ENCODE measurements around the gene TMEM184B.

TMEM184B gene

GRCh38 chr22:38186429-38186828 is 86.4 kb downstream of the TMEM184B start:
- no peak for DNase-seq (ENCODE audit: low spot score)
- H3K4me3 ChIP-seq (ENCODE audit: low read length in 2 of 2) = no peak overlapping the region
- no peak overlapping the region for H3K14ac ChIP-seq (ENCODE audit: low read length)
- H3K36me3 ChIP-seq (replicated peaks in 1 of 2; ENCODE audit: control insufficient read depth in 2 of 2, insufficient read depth in 2 of 2, low read length in 2 of 2) = no peaks in the 10 kb centered on the region
- no peak overlapping the region for H2AFZ ChIP-seq (ENCODE audit: low read length)
- no peak overlapping the region for H2BK12ac ChIP-seq (ENCODE audit: low read length)
- no peak overlapping the region for H3K4ac ChIP-seq (ENCODE audit: low read length)
- H3K27ac ChIP-seq (replicated peaks; ENCODE audit: low read length) = no peak overlapping the region
- no peak overlapping the region for H3K18ac ChIP-seq (ENCODE audit: low read length)
- no peak overlapping the region for H2BK5ac ChIP-seq (ENCODE audit: low read length)
- H4K91ac ChIP-seq (ENCODE audit: low read depth, low read length, poor library complexity) = no peak overlapping the region
- no peak overlapping the region for H2BK15ac ChIP-seq (ENCODE audit: low read length)
- H3K9me3 ChIP-seq (replicated peaks in 1 of 2; ENCODE audit: control insufficient read depth in 2 of 2, insufficient read depth in 1 of 2, low read depth in 1 of 2, low read length in 2 of 2) = no peaks in the 10 kb centered on the region
- H3K4me2 ChIP-seq (ENCODE audit: insufficient read depth, low read length, poor library complexity, severe bottlenecking) = no peak overlapping the region
- H2BK120ac ChIP-seq (ENCODE audit: low read depth, low read length) = no peak overlapping the region
- H3K23ac ChIP-seq (ENCODE audit: low read depth, low read length, poor library complexity) = no peak overlapping the region
- no peaks in the 10 kb centered on the region for H3K79me1 ChIP-seq (ENCODE audit: low read depth, low read length)
- H4K8ac ChIP-seq (ENCODE audit: low read depth, low read length) = no peak overlapping the region
- no peak overlapping the region for H3K9ac ChIP-seq (ENCODE audit: low read depth, low read length, poor library complexity)
- H3K4me1 ChIP-seq (ENCODE audit: control insufficient read depth in 2 of 2, insufficient read depth in 1 of 2, low read depth in 1 of 2, low read length in 2 of 2) = peaks cover 0 to 2% of the 10 kb centered on the region in 2 donors
- whole genome bisulfite sequencing, 2 donors (ENCODE audit: extremely low coverage in 2 of 2, insufficient read length in 2 of 2, insufficient replicate concordance in 1 of 2) = no CpG with 5 or more reads among the region's 5 CpGs
- H3K27me3 ChIP-seq (ENCODE audit: control insufficient read depth in 3 of 3, insufficient read depth in 3 of 3, low read depth in 1 of 3, low read length in 3 of 3) = no peaks in the 10 kb centered on the region
- H2AK5ac ChIP-seq (ENCODE audit: low read depth, low read length) = no peak overlapping the region

GRCh38 chr22:38184788-38185187 is 88.0 kb downstream of the TMEM184B start:
- H4K8ac ChIP-seq (ENCODE audit: low read depth, low read length) = no peak overlapping the region
- H3K36me3 ChIP-seq (replicated peaks in 1 of 2; ENCODE audit: control insufficient read depth in 2 of 2, insufficient read depth in 2 of 2, low read length in 2 of 2) = no peaks in the 10 kb centered on the region
- no peak overlapping the region for H2BK5ac ChIP-seq (ENCODE audit: low read length)
- H3K27ac ChIP-seq (replicated peaks; ENCODE audit: low read length) = no peak overlapping the region
- H2BK15ac ChIP-seq (ENCODE audit: low read length) = no peak overlapping the region
- H2BK12ac ChIP-seq (ENCODE audit: low read length) = no peak overlapping the region
- no peak overlapping the region for H4K91ac ChIP-seq (ENCODE audit: low read depth, low read length, poor library complexity)
- no peak overlapping the region for H3K4me3 ChIP-seq (ENCODE audit: low read length in 2 of 2)
- DNase-seq (ENCODE audit: low spot score) = no peak
- no peak overlapping the region for H2AK5ac ChIP-seq (ENCODE audit: low read depth, low read length)
- H3K9ac ChIP-seq (ENCODE audit: low read depth, low read length, poor library complexity) = no peak overlapping the region
- no peak overlapping the region for H3K14ac ChIP-seq (ENCODE audit: low read length)
- H2BK120ac ChIP-seq (ENCODE audit: low read depth, low read length) = no peak overlapping the region
- no CpG with 5 or more reads among the region's 7 CpGs for WGBS, 2 donors (ENCODE audit: extremely low coverage in 2 of 2, insufficient read length in 2 of 2, insufficient replicate concordance in 1 of 2)
- peaks cover 10 to 15% of the 10 kb centered on the region in 2 donors for H3K4me1 ChIP-seq (ENCODE audit: control insufficient read depth in 2 of 2, insufficient read depth in 1 of 2, low read depth in 1 of 2, low read length in 2 of 2)
- peak overlapping the region; percentile 56 for H2AFZ ChIP-seq (ENCODE audit: low read length)
- H3K79me1 ChIP-seq (ENCODE audit: low read depth, low read length) = no peaks in the 10 kb centered on the region
- H3K9me3 ChIP-seq (replicated peaks in 1 of 2; ENCODE audit: control insufficient read depth in 2 of 2, insufficient read depth in 1 of 2, low read depth in 1 of 2, low read length in 2 of 2) = no peaks in the 10 kb centered on the region
- no peak overlapping the region for H3K18ac ChIP-seq (ENCODE audit: low read length)
- no peak overlapping the region for H3K23ac ChIP-seq (ENCODE audit: low read depth, low read length, poor library complexity)
- no peaks in the 10 kb centered on the region for H3K27me3 ChIP-seq (ENCODE audit: control insufficient read depth in 3 of 3, insufficient read depth in 3 of 3, low read depth in 1 of 3, low read length in 3 of 3)
- H3K4me2 ChIP-seq (ENCODE audit: insufficient read depth, low read length, poor library complexity, severe bottlenecking) = no peak overlapping the region
- H3K4ac ChIP-seq (ENCODE audit: low read length) = no peak overlapping the region

- Histone ChIP-seq H3K4me3 (ENCODE audit: low read length in 2 of 2) (peak within 1 kb of the TSS; percentile 55 to 83), H2AFZ (ENCODE audit: low read length) (peak within 1 kb of the TSS; percentile 92), H2BK12ac (ENCODE audit: low read length) (peak within 1 kb of the TSS; percentile 97), H3K23ac (ENCODE audit: low read depth, low read length, poor library complexity) (no peak within 1 kb of the TSS), H3K4me2 (ENCODE audit: insufficient read depth, low read length, poor library complexity, severe bottlenecking) (peak within 1 kb of the TSS; percentile 88), H2AK5ac (ENCODE audit: low read depth, low read length) (peak within 1 kb of the TSS; percentile 88), H3K36me3 (replicated peaks in 1 of 2; ENCODE audit: control insufficient read depth in 2 of 2, insufficient read depth in 2 of 2, low read length in 2 of 2) (no peaks in the 10 kb centered on the region), H3K27ac (replicated peaks; ENCODE audit: low read length) (peak within 1 kb of the TSS; percentile 69), H2BK5ac (ENCODE audit: low read length) (peak within 1 kb of the TSS; percentile 2), H2BK15ac (ENCODE audit: low read length) (peak within 1 kb of the TSS; percentile 56), H3K9me3 (replicated peaks in 1 of 2; ENCODE audit: control insufficient read depth in 2 of 2, insufficient read depth in 1 of 2, low read depth in 1 of 2, low read length in 2 of 2) (no peaks in the 10 kb centered on the region), H4K8ac (ENCODE audit: low read depth, low read length) (peak within 1 kb of the TSS; percentile 88), H2BK120ac (ENCODE audit: low read depth, low read length) (no peak within 1 kb of the TSS), H3K18ac (ENCODE audit: low read length) (peak within 1 kb of the TSS; percentile 80), H3K9ac (ENCODE audit: low read depth, low read length, poor library complexity) (peak within 1 kb of the TSS; percentile 64), H3K14ac (ENCODE audit: low read length) (no peak within 1 kb of the TSS), H3K4me1 (ENCODE audit: control insufficient read depth in 2 of 2, insufficient read depth in 1 of 2, low read depth in 1 of 2, low read length in 2 of 2) (peaks cover 21 to 23% of the 10 kb centered on the region in 2 donors), H3K79me1 (ENCODE audit: low read depth, low read length) (no peaks in the 10 kb centered on the region), H4K91ac (ENCODE audit: low read depth, low read length, poor library complexity) (peak within 1 kb of the TSS; percentile 19), H3K27me3 (ENCODE audit: control insufficient read depth in 3 of 3, insufficient read depth in 3 of 3, low read depth in 1 of 3, low read length in 3 of 3) (no peaks in the 10 kb centered on the region), H3K4ac (ENCODE audit: low read length) (peak within 1 kb of the TSS; percentile 1)
- no CpG with 5 or more reads among the region's 48 CpGs for WGBS, 2 donors (ENCODE audit: extremely low coverage in 2 of 2, insufficient read length in 2 of 2, insufficient replicate concordance in 1 of 2)
- peak; percentile 98 for DNase-seq (ENCODE audit: low spot score)
These were observed 91.2 kb downstream of the TMEM184B start, which contains the start of gene PLA2G6 for GRCh38 chr22:38181453-38182200. PLA2G6 (minus strand) TSS chr22:38181830; CDS start chr22:38169426, 12,404 bp downstream.

GRCh38 chr22:38180841-38181452 is 91.9 kb downstream of the TMEM184B start:
- Histone ChIP-seq H3K79me1 (ENCODE audit: low read depth, low read length) (no peaks in the 10 kb centered on the region), H4K8ac (ENCODE audit: low read depth, low read length) (peak overlapping the region; percentile 88), H3K9me3 (replicated peaks in 1 of 2; ENCODE audit: control insufficient read depth in 2 of 2, insufficient read depth in 1 of 2, low read depth in 1 of 2, low read length in 2 of 2) (no peaks in the 10 kb centered on the region), H3K4ac (ENCODE audit: low read length) (peak overlapping the region; percentile 1), H2BK120ac (ENCODE audit: low read depth, low read length) (no peak overlapping the region), H3K9ac (ENCODE audit: low read depth, low read length, poor library complexity) (peak overlapping the region; percentile 64), H3K36me3 (replicated peaks in 1 of 2; ENCODE audit: control insufficient read depth in 2 of 2, insufficient read depth in 2 of 2, low read length in 2 of 2) (no peaks in the 10 kb centered on the region), H3K4me3 (ENCODE audit: low read length in 2 of 2) (peak overlapping the region; percentile 55 to 83), H3K27ac (replicated peaks; ENCODE audit: low read length) (peak overlapping the region; percentile 69), H3K18ac (ENCODE audit: low read length) (peak overlapping the region; percentile 80), H2AK5ac (ENCODE audit: low read depth, low read length) (peak overlapping the region; percentile 88), H4K91ac (ENCODE audit: low read depth, low read length, poor library complexity) (peak overlapping the region; percentile 19), H3K23ac (ENCODE audit: low read depth, low read length, poor library complexity) (no peak overlapping the region), H3K4me2 (ENCODE audit: insufficient read depth, low read length, poor library complexity, severe bottlenecking) (peak overlapping the region; percentile 88), H3K14ac (ENCODE audit: low read length) (no peak overlapping the region), H2BK15ac (ENCODE audit: low read length) (peak overlapping the region; percentile 56), H2BK5ac (ENCODE audit: low read length) (peak overlapping the region; percentile 2), H2BK12ac (ENCODE audit: low read length) (peak overlapping the region; percentile 97), H3K4me1 (ENCODE audit: control insufficient read depth in 2 of 2, insufficient read depth in 1 of 2, low read depth in 1 of 2, low read length in 2 of 2) (peaks cover 21 to 23% of the 10 kb centered on the region in 2 donors), H2AFZ (ENCODE audit: low read length) (peak overlapping the region; percentile 57), H3K27me3 (ENCODE audit: control insufficient read depth in 3 of 3, insufficient read depth in 3 of 3, low read depth in 1 of 3, low read length in 3 of 3) (no peaks in the 10 kb centered on the region)
- WGBS, 2 donors (ENCODE audit: extremely low coverage in 2 of 2, insufficient read length in 2 of 2, insufficient replicate concordance in 1 of 2) = no CpG with 5 or more reads among the region's 14 CpGs
- DNase-seq (ENCODE audit: low spot score) = no peak
